ENCODE measurements around the gene GFER. TPM values are rescaled to one million over a fixed set of nuclear protein-coding genes. Genes with fewer than 3 reads are reported as not detected.

Gene GFER
- total RNA-seq, 1 experiment from 2014 or later = 26.2 TPM

- BruUV-seq (replicated peaks) = no TSS peak
- no peak for DNase-seq (ENCODE audit: low spot score)
- Histone ChIP-seq H3K36me3 (ENCODE audit: insufficient read depth, low read length, poor library complexity, severe bottlenecking) (peaks cover 7% of the 10 kb centered on the region), H3K4me3 (ENCODE audit: low read depth, low read length, poor library complexity, severe bottlenecking) (peak overlapping the region; percentile 44), H3K4me1 (ENCODE audit: insufficient read depth, low read length, poor library complexity, severe bottlenecking) (peaks cover 6% of the 10 kb centered on the region), H3K27me3 (replicated peaks; ENCODE audit: insufficient read depth, low read depth, low read length, poor library complexity) (peaks cover 17% of the 10 kb centered on the region), H3K9me3 (ENCODE audit: low read depth, low read length, poor library complexity, severe bottlenecking) (no peaks in the 10 kb centered on the region), H3K27ac (ENCODE audit: low read depth, low read length, poor library complexity, severe bottlenecking) (no peak overlapping the region)
- TF ChIP-seq EZH2 (IDR thresholded peaks at IDR 0.05; ENCODE audit: borderline replicate concordance, low read depth, low read length, poor library complexity, severe bottlenecking) (no peak), CTCF (conservative IDR thresholded peaks at IDR 0.05; ENCODE audit: low read depth, low read length) (no peak)
- ChIA-PET POLR2A (ENCODE audit: low non-redundant PET) (no interaction called here), CTCF (no interaction called here)
- intact Hi-C loops (cut with micrococcal nuclease; ENCODE audit: unreplicated experiment) = no loop called here
Observed at GRCh38 chr16:1990101-1990350, 6.0 kb downstream of the GFER start.

- no TSS peak for BruUV-seq (replicated peaks)
- Histone ChIP-seq H3K9me3 (ENCODE audit: low read depth, low read length, poor library complexity, severe bottlenecking) (no peaks in the 10 kb centered on the region), H3K4me1 (ENCODE audit: insufficient read depth, low read length, poor library complexity, severe bottlenecking) (peaks cover 6% of the 10 kb centered on the region), H3K27me3 (replicated peaks; ENCODE audit: insufficient read depth, low read depth, low read length, poor library complexity) (peaks cover 17% of the 10 kb centered on the region), H3K36me3 (ENCODE audit: insufficient read depth, low read length, poor library complexity, severe bottlenecking) (peaks cover 7% of the 10 kb centered on the region), H3K27ac (ENCODE audit: low read depth, low read length, poor library complexity, severe bottlenecking) (no peak overlapping the region), H3K4me3 (ENCODE audit: low read depth, low read length, poor library complexity, severe bottlenecking) (peak overlapping the region; percentile 44)
- intact Hi-C loops (cut with micrococcal nuclease; ENCODE audit: unreplicated experiment) = no loop called here
- ChIA-PET POLR2A (ENCODE audit: low non-redundant PET) (no interaction called here), CTCF (interaction anchor here (0.6 kb wide), 1 partner anchor 9 kb away, joined by 3 read pairs; the partner anchor contains the start of gene NOXO1)
- DNase-seq (ENCODE audit: low spot score) = no peak
- TF ChIP-seq EZH2 (IDR thresholded peaks at IDR 0.05; ENCODE audit: borderline replicate concordance, low read depth, low read length, poor library complexity, severe bottlenecking) (no peak), CTCF (conservative IDR thresholded peaks at IDR 0.05; ENCODE audit: low read depth, low read length) (no peak)
Observed at GRCh38 chr16:1990351-1991134, 6.5 kb downstream of the GFER start.

- peak overlapping the region; percentile 44 for H3K4me3 ChIP-seq (ENCODE audit: low read depth, low read length, poor library complexity, severe bottlenecking)
- no peak for DNase-seq (ENCODE audit: low spot score)
- H3K9me3 ChIP-seq (ENCODE audit: low read depth, low read length, poor library complexity, severe bottlenecking) = no peaks in the 10 kb centered on the region
- H3K4me1 ChIP-seq (ENCODE audit: insufficient read depth, low read length, poor library complexity, severe bottlenecking) = peaks cover 6% of the 10 kb centered on the region
- ChIA-PET CTCF (interaction anchor here (0.6 kb wide), 1 partner anchor 10 kb away, joined by 3 read pairs; the partner anchor contains the start of gene NOXO1), POLR2A (ENCODE audit: low non-redundant PET) (no interaction called here)
- no peak overlapping the region for H3K27ac ChIP-seq (ENCODE audit: low read depth, low read length, poor library complexity, severe bottlenecking)
- TF ChIP-seq EZH2 (IDR thresholded peaks at IDR 0.05; ENCODE audit: borderline replicate concordance, low read depth, low read length, poor library complexity, severe bottlenecking) (no peak), CTCF (conservative IDR thresholded peaks at IDR 0.05; ENCODE audit: low read depth, low read length) (no peak)
- BruUV-seq (replicated peaks) = no TSS peak
- intact Hi-C loops (cut with micrococcal nuclease; ENCODE audit: unreplicated experiment) = no loop called here
- H3K36me3 ChIP-seq (ENCODE audit: insufficient read depth, low read length, poor library complexity, severe bottlenecking) = peaks cover 3% of the 10 kb centered on the region
- H3K27me3 ChIP-seq (replicated peaks; ENCODE audit: insufficient read depth, low read depth, low read length, poor library complexity) = peaks cover 17% of the 10 kb centered on the region
Observed at GRCh38 chr16:1991135-1991551, 7.2 kb downstream of the GFER start.
